Erythroblast (primary cell): ENCODE results near the gene ATG16L1.

Experiments used
- DNase-seq, 2 experiments: peaks; one replicate each; lab custom pipeline; 2025; lab: John Stamatoyannopoulos, UW
- GATA1 ChIP-seq: IDR thresholded peaks from 2 replicates; pipeline ENCODE4 v1.6.1; 2011; ENCODE audit warnings: low read depth, mild to moderate bottlenecking, control low read depth, low read length, moderate library complexity
- POLR2A ChIP-seq: IDR thresholded peaks from 2 replicates; pipeline ENCODE4 v1.6.1; 2011; ENCODE audit warnings: mild to moderate bottlenecking, low read length

ATG16L1 gene

GRCh38 chr2:233256048-233256447 lies 4.6 kb downstream of the ATG16L1 start:
- TF ChIP-seq GATA1 = no peak
- DNase-seq = no peak

GRCh38 chr2:233258211-233258610 lies 6.7 kb downstream of the ATG16L1 start:
- no peak for DNase-seq
- TF ChIP-seq POLR2A = no peak
- TF ChIP-seq GATA1 = no peak

DNA sequence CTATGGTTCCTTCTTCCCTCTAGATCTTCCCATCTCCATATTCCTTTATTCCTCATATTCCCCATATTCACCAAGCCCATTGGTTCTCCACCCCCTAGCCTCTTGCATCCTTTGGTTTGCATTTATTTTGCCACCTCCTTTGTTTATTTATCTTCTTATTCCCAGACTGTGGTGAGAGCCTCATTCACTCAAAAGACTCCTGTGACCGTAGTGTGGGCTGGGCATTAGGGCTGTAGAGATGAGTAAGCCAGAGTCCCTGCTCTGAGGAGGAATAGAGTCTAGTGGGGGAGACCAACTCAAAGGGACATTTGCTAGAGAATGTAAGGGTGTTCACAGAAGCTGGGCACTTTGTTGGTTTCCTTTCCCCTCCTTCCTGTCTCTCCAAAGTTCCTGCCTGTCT lies 8.3 kb downstream of the ATG16L1 start:
- no peak for DNase-seq
- TF ChIP-seq POLR2A = no peak
- TF ChIP-seq GATA1 = no peak

DNA sequence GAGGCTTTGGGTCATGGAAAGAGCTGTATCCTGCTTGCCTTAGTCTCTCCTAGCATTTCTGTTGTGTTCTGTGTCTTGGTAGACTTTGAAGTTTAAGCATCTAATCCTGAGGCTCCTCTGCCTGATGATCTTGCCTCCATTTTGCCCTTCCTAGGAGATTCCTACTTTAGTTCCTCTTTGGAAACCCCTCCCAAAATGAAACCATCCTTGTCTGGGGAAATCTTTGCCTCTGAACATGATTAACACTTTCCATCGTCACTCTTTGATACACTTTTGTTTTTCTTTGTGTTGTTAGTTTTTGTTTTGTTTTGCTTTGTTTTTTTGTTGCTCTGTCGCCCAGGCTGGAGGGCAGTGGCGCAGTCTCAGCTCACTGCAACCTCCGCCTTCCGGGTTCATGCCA lies 9.2 kb downstream of the ATG16L1 start:
- DNase-seq = no peak
- TF ChIP-seq POLR2A (no peak), GATA1 (no peak)

- no peak for DNase-seq
- TF ChIP-seq GATA1 (no peak), POLR2A (no peak)
Measured at GRCh38 chr2:233261819-233262555, 10.5 kb downstream of the ATG16L1 start.

GRCh38 chr2:233262562-233262961 lies 11.1 kb downstream of the ATG16L1 start:
- TF ChIP-seq POLR2A = no peak
- TF ChIP-seq GATA1 = no peak
- no peak for DNase-seq

GRCh38 chr2:233263045-233263570 lies 11.6 kb downstream of the ATG16L1 start:
- no peak for TF ChIP-seq POLR2A
- no peak for TF ChIP-seq GATA1
- no peak for DNase-seq

- TF ChIP-seq GATA1 (no peak), POLR2A (no peak)
- no peak for DNase-seq
Measured at GRCh38 chr2:233264667-233265066, 13.2 kb downstream of the ATG16L1 start.

DNA sequence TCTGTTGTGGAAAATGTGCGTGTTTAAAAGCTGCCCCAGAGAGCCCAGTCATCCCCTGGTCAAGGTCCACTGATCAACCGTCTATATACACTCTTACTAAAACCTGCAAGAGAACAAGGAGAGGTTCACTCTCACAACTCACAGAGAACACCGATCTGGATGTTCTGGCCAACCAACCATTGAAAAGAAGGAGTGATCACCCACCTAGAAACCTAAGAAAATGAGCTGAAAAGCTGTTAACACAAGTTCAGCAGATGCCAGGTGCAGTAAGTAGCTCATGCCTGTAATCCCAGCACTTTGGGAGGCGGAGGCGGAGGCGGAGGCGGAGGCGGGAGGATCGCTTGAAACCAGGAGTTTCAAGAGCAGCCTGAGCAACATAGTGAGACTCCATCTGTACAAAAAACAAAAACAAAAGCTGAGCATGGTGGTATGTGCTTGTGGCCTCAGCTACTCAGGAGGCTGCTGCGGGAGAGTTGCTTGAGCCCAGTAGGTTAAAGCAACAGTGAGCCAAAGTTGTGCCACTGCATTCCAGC lies 14.5 kb downstream of the ATG16L1 start:
- DNase-seq = no peak
- TF ChIP-seq POLR2A (no peak), GATA1 (no peak)

DNA sequence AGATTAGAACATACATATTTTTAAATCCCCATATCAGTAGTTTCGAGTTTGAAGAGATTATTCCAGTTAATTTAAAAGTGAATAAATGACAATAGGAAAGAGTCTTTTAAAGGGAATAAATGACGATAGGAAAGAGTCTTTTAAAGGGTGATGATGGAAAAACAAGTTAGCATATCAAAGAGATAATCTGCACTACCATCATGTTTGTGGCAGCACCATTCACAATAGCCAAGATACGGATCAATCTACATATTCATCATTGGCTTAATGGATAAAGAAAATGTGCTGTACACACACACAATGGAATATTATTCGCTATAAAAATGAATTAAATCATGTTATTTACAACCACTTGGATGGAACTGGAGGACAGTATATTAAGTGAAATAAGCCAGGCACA lies 15.0 kb downstream of the ATG16L1 start:
- no peak for TF ChIP-seq GATA1
- no peak for TF ChIP-seq POLR2A

GRCh38 chr2:233267516-233268245 lies 16.2 kb downstream of the ATG16L1 start:
- no peak for DNase-seq
- TF ChIP-seq POLR2A (no peak), GATA1 (no peak)

More for the DNA sequence above, 15.0 kb downstream of the ATG16L1 start:
- no peak for DNase-seq

GRCh38 chr2:233270366-233270765 lies 18.9 kb downstream of the ATG16L1 start:
- TF ChIP-seq GATA1 = no peak
- no peak for TF ChIP-seq POLR2A
- no peak for DNase-seq

DNA sequence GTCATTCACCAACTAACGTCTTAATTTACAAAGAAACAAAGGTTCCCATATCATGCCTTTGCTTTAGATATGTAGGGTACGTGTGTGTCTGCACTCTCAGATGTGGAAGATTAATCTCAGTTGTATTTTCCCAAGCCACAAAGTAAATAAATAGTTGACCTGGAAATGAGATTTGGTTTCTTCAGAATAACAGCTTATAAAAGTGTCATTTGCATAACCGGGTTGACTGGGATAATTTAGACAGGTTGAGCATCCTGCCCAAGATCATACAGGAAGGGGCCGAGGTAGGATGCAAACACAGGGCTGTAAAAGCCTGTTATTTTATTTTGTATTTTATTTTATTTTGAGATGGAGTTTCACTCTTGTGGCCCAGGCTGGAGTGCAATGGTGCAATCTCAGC lies 19.5 kb downstream of the ATG16L1 start:
- TF ChIP-seq GATA1 (no peak), POLR2A (no peak)
- DNase-seq = no peak

DNA sequence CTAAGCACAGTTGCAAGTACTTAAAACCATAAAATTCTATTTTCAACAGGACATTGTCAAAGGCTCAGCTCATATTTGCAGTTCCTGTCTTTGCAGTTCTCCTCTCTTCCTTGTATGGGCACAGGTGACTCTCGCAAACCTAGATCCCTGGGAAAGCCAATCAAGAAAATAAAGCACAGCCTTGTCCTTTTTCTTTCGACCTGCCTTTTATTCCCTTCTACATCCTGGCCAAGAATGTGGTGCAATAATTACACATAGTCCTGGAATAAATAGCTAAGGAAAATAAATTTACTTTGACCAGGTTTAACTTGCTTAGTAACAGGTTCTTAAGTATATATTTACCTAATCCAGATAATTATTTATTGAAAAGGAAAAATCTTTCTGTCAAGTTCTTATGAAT lies 20.2 kb downstream of the ATG16L1 start:
- no peak for DNase-seq
- TF ChIP-seq GATA1 (no peak), POLR2A (no peak)
